ENCODE data around the gene CYTH1. TPM values are rescaled to one million over a fixed set of nuclear protein-coding genes. Genes with fewer than 3 reads are reported as not detected.

CYTH1 gene
- total and polyA plus RNA-seq, 2 donors (not counting 1 experiment from before 2014, with no cell fraction given): 255 to 353 TPM

GRCh38 chr17:78709751-78710181, 72.3 kb downstream of the CYTH1 start:
- H3K4me2 ChIP-seq (replicated peaks; ENCODE audit: low read depth, low read length, poor library complexity, severe bottlenecking): peak overlapping the region; percentile 51

More at GRCh38 chr17:78709751-78710181, 72.3 kb downstream of the CYTH1 start:
- CTCF ChIA-PET: interaction anchor here (0.8 to 7.0 kb wide), 20 partner anchors 7 to 288 kb away, joined by 3 to 65 read pairs (median 10); no protein-coding TSS in a partner anchor
- no peak overlapping the region for H2AFZ ChIP-seq (ENCODE audit: insufficient read depth, low read depth, low read length, poor library complexity, severe bottlenecking)
- Mint-ChIP-seq H3K27me3 (no peaks in the 10 kb centered on the region), H3K9me3 (ENCODE audit: insufficient read depth) (no peaks in the 10 kb centered on the region), H3K27ac (peak overlapping the region; percentile 87), H3K4me3 (peak overlapping the region; percentile 75), H3K4me1 (peaks cover 77% of the 10 kb centered on the region)
- peaks cover 99% of the 10 kb centered on the region for H4K20me1 ChIP-seq (ENCODE audit: control insufficient read depth, insufficient read depth, low read length, poor library complexity, severe bottlenecking)
- POLR2A ChIA-PET: interaction anchor here (1.4 to 1.6 kb wide), 3 partner anchors 12 to 27 kb away, joined by 5 to 10 read pairs (median 8); no protein-coding TSS in a partner anchor
- ATAC-seq (ENCODE audit: low read depth) (no peak), DNase-seq (no peak)
- peak overlapping the region; percentile 1 for H3K9ac ChIP-seq (ENCODE audit: low read length)
- intact Hi-C loops (cut with micrococcal nuclease): loop anchor here (1.0 to 5.0 kb wide), 5 partner anchors 9 to 88 kb away; partner anchors contain the start of gene CYTH1
- peak overlapping the region; percentile 62 to 74 for H3K27ac ChIP-seq (ENCODE audit: low read length in 2 of 2)
- H3K27me3 ChIP-seq (replicated peaks in 1 of 4; ENCODE audit: control extremely low read depth in 1 of 4, control insufficient read depth in 3 of 4, insufficient read depth in 4 of 4, low read length in 3 of 4): no peaks in the 10 kb centered on the region
- peaks cover 7 to 44% of the 10 kb centered on the region in 2 experiments for H3K36me3 ChIP-seq (replicated peaks in 1 of 2; ENCODE audit: control extremely low read depth in 1 of 2, control insufficient read depth in 1 of 2, extremely low read depth in 1 of 2, insufficient read depth in 2 of 2, low read length in 1 of 2)
- peaks cover 67 to 81% of the 10 kb centered on the region in 2 donors for H3K4me1 ChIP-seq (ENCODE audit: control insufficient read depth in 2 of 2, insufficient read depth in 2 of 2, low read length in 2 of 2)
- no CpG with 5 or more reads among the region's 4 CpGs for WGBS (ENCODE audit: insufficient coverage)
- no peaks in the 10 kb centered on the region for H3K9me3 ChIP-seq (ENCODE audit: control extremely low read depth in 1 of 3, control insufficient read depth in 2 of 3, insufficient read depth in 1 of 3, low read length in 2 of 3)
- H3K79me2 ChIP-seq (ENCODE audit: control insufficient read depth, insufficient read depth, low read length): peaks cover 96% of the 10 kb centered on the region
- TF ChIP-seq EZH2 (IDR thresholded peaks at IDR 0.05; ENCODE audit: borderline replicate concordance, insufficient read depth, low read depth, low read length, poor library complexity, severe bottlenecking): no peak
- no peak for TF ChIP-seq CTCF (IDR thresholded peaks at IDR 0.05)
- no peak overlapping the region for H3K4me3 ChIP-seq (ENCODE audit: control extremely low read depth in 1 of 5, extremely low read depth in 1 of 5, insufficient read depth in 1 of 5, low read depth in 2 of 5, low read length in 4 of 5)

All from B cell (primary cell).